Stimulated activated CD4-positive, alpha-beta T cell treated with anti-CD3 and anti-CD28 coated beads, Interleukin-4, amount 100 ng/mL, for 4 hours (primary cell): ENCODE results near the gene CACNA1F.
"Not testable (repeated sequence)": the region's sequence is repeated elsewhere in the genome, so short reads cannot be mapped to it uniquely, and the experiment has no call there.

Experiments used
- DNase-seq, 2 experiments: peaks; one replicate each; pipeline ENCODE4 v3.0.0-alpha.2; 2020

The CACNA1F gene

GRCh38 chrX:49192722-49193328, 40.3 kb downstream of the CACNA1F start:
- DNase-seq: no peak

GRCh38 chrX:49191574-49192011, 41.5 kb downstream of the CACNA1F start:
- DNase-seq: no peak

- peak; percentile 61 to 89 for DNase-seq
Observed at GRCh38 chrX:49190821-49191573, 42.1 kb downstream of the CACNA1F start.

GRCh38 chrX:49189606-49190005, 43.5 kb downstream of the CACNA1F start:
- no peak for DNase-seq

GRCh38 chrX:49188468-49189076, 44.6 kb downstream of the CACNA1F start:
- DNase-seq: no peak

GRCh38 chrX:49187526-49187925, 45.6 kb downstream of the CACNA1F start:
- DNase-seq: no peak

GRCh38 chrX:49187028-49187394, 46.1 kb downstream of the CACNA1F start:
- DNase-seq: no peak

- peak; percentile 71 to 74 for DNase-seq
Observed at GRCh38 chrX:49186125-49187027, 46.8 kb downstream of the CACNA1F start, which contains the start of gene PRICKLE3. Gene PRICKLE3 (minus strand): TSS chrX:49186373. CDS start chrX:49186297, 76 bp downstream.

- DNase-seq: peak in 1 of 2 experiments; percentile 26
Observed at GRCh38 chrX:49184294-49185281, 48.6 kb downstream of the CACNA1F start.

- no peak for DNase-seq
Observed at GRCh38 chrX:49183701-49184281, 49.3 kb downstream of the CACNA1F start.

GRCh38 chrX:49179358-49179757, 53.8 kb downstream of the CACNA1F start:
- DNase-seq: no peak

- no peak for DNase-seq
Observed at GRCh38 chrX:49178537-49178936, 54.6 kb downstream of the CACNA1F start.

GRCh38 chrX:49177873-49178480, 55.2 kb downstream of the CACNA1F start:
- no peak for DNase-seq

- no peak for DNase-seq
Observed at GRCh38 chrX:49177338-49177833, 55.8 kb downstream of the CACNA1F start.

- DNase-seq: no peak
Observed at GRCh38 chrX:49176421-49177326, 56.5 kb downstream of the CACNA1F start.

- DNase-seq: no peak
Observed at GRCh38 chrX:49175435-49176274, 57.5 kb downstream of the CACNA1F start.

GRCh38 chrX:49174723-49175122, 58.4 kb downstream of the CACNA1F start:
- DNase-seq: no peak

GRCh38 chrX:49173544-49173943, 59.6 kb downstream of the CACNA1F start:
- DNase-seq: not testable (repeated sequence)
